ENCODE data around the gene LCN6. TPM values are rescaled to one million over a fixed set of nuclear protein-coding genes. Genes with fewer than 3 reads are reported as not detected.

Gene LCN6
- total and polyA plus RNA-seq, 2 of the 13 experiments (the other 11 are each of a cell fraction or from before 2014, with no cell fraction given), result not detected

GRCh38 chr9:136744773-136745172, 3.6 kb downstream of the LCN6 start (continued):
- TF ChIP-seq SNAPC4 (CRISPR knock-in tag; IDR thresholded peaks at IDR 0.05) (no peak), PHB2 (IDR thresholded peaks at IDR 0.05; ENCODE audit: partially characterized antibody) (no peak), RAD51 (IDR thresholded peaks at IDR 0.05; ENCODE audit: borderline replicate concordance) (no peak), ZNF740 (CRISPR knock-in tag; IDR thresholded peaks at IDR 0.05) (no peak)

GRCh38 chr9:136743639-136744211, 4.6 kb downstream of the LCN6 start:
- ChIA-PET POLR2A (interaction anchor here (5.2 kb wide), 1 partner anchor 15 kb away, joined by 27 read pairs; no protein-coding TSS in a partner anchor), CTCF (ENCODE audit: low intra/inter-chr PET ratio, low total read pairs) (no interaction called here)
- H2AFZ ChIP-seq (ENCODE audit: low read length), result no peak overlapping the region
- in situ Hi-C loops (cut with HindIII; ENCODE audit: extremely low pct_ligation_motif_present, low pct_unique_long_range_greater_than_20kb), result no loop called here
- no peaks in the 10 kb centered on the region for H3K79me2 ChIP-seq (ENCODE audit: insufficient read depth, low read length)
- no peaks in the 10 kb centered on the region for H3K9me3 ChIP-seq (ENCODE audit: low read length)
- 63% methylated on average over 15 of the region's 16 CpGs for WGBS (ENCODE audit: low lambda C conversion rate)
- H3K4me2 ChIP-seq (ENCODE audit: low read depth, low read length), result no peak overlapping the region
- ATAC-seq (no peak), DNase-seq (ENCODE audit: low spot score) (no peak), FAIRE-seq (no peak)
- H3K9ac ChIP-seq (ENCODE audit: insufficient read depth, low read depth, low read length), result no peak overlapping the region
- H3K36me3 ChIP-seq (replicated peaks in 1 of 2; ENCODE audit: control insufficient read depth in 1 of 2, insufficient read depth in 2 of 2, low read length in 2 of 2), result no peaks in the 10 kb centered on the region
- peaks cover 25% of the 10 kb centered on the region for H3K4me1 ChIP-seq (ENCODE audit: insufficient read depth, low read length)
- no TSS peak for BruUV-seq (replicated peaks)
- H3K27ac ChIP-seq (ENCODE audit: extremely low read length, insufficient read depth, low read length), result no peak overlapping the region
- H3K4me3 ChIP-seq (replicated peaks in 1 of 3; ENCODE audit: insufficient read depth in 1 of 3, low read depth in 2 of 3, low read length in 3 of 3), result no peak overlapping the region
- no peaks in the 10 kb centered on the region for H4K20me1 ChIP-seq (ENCODE audit: insufficient read depth, low read length)
- intact Hi-C loops (cut with micrococcal nuclease; ENCODE audit: unreplicated experiment), result no loop called here
- TF ChIP-seq FOSL1 (CRISPR knock-in tag; IDR thresholded peaks at IDR 0.05; ENCODE audit: borderline replicate concordance) (no peak), RORA (CRISPR knock-in tag; IDR thresholded peaks at IDR 0.05) (no peak)
- peaks cover 25 to 91% of the 10 kb centered on the region in 2 experiments for H3K27me3 ChIP-seq (ENCODE audit: control insufficient read depth in 1 of 2, insufficient read depth in 2 of 2, low read length in 2 of 2)
